Lower leg skin (tissue), 3 donors: ENCODE measurements around the gene GJB2.

Source experiments
- CTCF ChIP-seq, 3 donors: fragments of 450-650 bp; IDR thresholded peaks; one replicate each; pipeline ENCODE4 v1.5.1; 2016; ENCODE audit warnings: antibody characterized with exemption in 3 of 3, mild to moderate bottlenecking in 3 of 3, moderate library complexity in 2 of 3
- POLR2A ChIP-seq, 2 donors: fragments of 450-650 bp; IDR thresholded peaks; one replicate each; pipeline ENCODE4 v1.6.1; 2016 to 2017; ENCODE audit warnings: antibody characterized with exemption in 2 of 2, mild to moderate bottlenecking in 1 of 2, moderate library complexity in 1 of 2

GRCh38 chr13:20188667-20189553, 3.8 kb downstream of the GJB2 start:
- TF ChIP-seq CTCF (IDR thresholded peaks at IDR 0.05) (no peak), POLR2A (IDR thresholded peaks at IDR 0.05) (no peak)
